ENCODE data around the gene LIFR.
A peak's percentile ranks its signal among the peaks of the same experiment; 100 is the strongest.

Gene LIFR

GRCh38 chr5:38433160-38433861 is 123.1 kb downstream of the LIFR start:
- peak; percentile 40 for TF ChIP-seq CTCF (conservative IDR thresholded peaks at IDR 0.05; ENCODE audit: low read depth, low read length)
- no peak overlapping the region for H3K4me3 ChIP-seq (ENCODE audit: low read depth, low read length)
- peak; percentile 97 for DNase-seq (ENCODE audit: low read depth)

DNA sequence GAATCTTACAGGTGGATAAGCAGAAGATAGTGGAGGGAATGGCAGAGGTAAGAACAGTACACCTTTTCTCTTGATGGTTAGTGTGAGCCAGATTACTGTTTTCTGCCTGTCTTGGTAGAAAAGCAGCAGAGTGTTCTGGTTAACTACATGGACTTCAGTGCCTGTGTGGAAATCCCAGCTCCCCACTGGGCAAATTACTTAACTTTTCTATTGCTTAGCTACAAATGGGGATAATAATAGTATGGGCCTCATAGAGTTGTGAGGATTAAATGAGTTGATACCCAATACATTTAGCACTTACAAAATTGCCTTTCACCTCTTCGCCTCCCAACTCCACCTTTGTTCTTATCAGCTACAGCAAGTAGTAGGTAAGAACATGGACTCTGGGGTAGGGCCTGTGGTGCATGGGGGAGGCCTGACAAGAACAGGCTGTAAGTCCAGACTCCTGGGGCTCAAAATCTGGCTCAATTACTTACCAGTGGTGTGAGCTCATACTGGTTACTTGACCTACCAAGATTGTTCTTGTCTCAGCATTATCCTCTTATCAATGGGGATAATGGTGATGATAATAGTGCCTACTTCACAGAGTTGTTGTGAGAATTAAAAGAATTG is 125.1 kb downstream of the LIFR start:
- peak; percentile 51 for DNase-seq (ENCODE audit: low read depth)
- no peak overlapping the region for H3K4me3 ChIP-seq (ENCODE audit: low read depth, low read length)
- TF ChIP-seq CTCF (conservative IDR thresholded peaks at IDR 0.05; ENCODE audit: low read depth, low read length): no peak

- no peak for TF ChIP-seq CTCF (conservative IDR thresholded peaks at IDR 0.05; ENCODE audit: low read depth, low read length)
- no peak overlapping the region for H3K4me3 ChIP-seq (ENCODE audit: low read depth, low read length)
- DNase-seq (ENCODE audit: low read depth): peak; percentile 70
Observed at GRCh38 chr5:38426986-38427950, 129.2 kb downstream of the LIFR start.

GRCh38 chr5:38426490-38426889 is 130.0 kb downstream of the LIFR start:
- H3K4me3 ChIP-seq (ENCODE audit: low read depth, low read length): no peak overlapping the region
- peak; percentile 69 for DNase-seq (ENCODE audit: low read depth)
- no peak for TF ChIP-seq CTCF (conservative IDR thresholded peaks at IDR 0.05; ENCODE audit: low read depth, low read length)
